Endometrial microvascular endothelial cells (primary cell): ENCODE results near the gene RAMP1. TPM values are rescaled to one million over a fixed set of nuclear protein-coding genes. Genes with fewer than 3 reads are reported as not detected.

Experiments
- in situ Hi-C: cut with HindIII; loops from 2 replicates; pipeline ENCODE4 v1.10.0; 2017; ENCODE audit warnings: low sequenced_read_pairs, low pct_unique_long_range_greater_than_20kb; ENCODE audit errors: inconsistent ontology term
- total RNA-seq: library from RNA; depleted of rRNA; stranded (reverse); fragments of >200 nt; gene quantifications from one replicate; pipeline ENCODE4 v1.2.3, GENCODE V29; 2015; ENCODE audit errors: inconsistent ontology term

The RAMP1 gene
- total RNA-seq, 1 donor from 2014 or later: not detected

DNA sequence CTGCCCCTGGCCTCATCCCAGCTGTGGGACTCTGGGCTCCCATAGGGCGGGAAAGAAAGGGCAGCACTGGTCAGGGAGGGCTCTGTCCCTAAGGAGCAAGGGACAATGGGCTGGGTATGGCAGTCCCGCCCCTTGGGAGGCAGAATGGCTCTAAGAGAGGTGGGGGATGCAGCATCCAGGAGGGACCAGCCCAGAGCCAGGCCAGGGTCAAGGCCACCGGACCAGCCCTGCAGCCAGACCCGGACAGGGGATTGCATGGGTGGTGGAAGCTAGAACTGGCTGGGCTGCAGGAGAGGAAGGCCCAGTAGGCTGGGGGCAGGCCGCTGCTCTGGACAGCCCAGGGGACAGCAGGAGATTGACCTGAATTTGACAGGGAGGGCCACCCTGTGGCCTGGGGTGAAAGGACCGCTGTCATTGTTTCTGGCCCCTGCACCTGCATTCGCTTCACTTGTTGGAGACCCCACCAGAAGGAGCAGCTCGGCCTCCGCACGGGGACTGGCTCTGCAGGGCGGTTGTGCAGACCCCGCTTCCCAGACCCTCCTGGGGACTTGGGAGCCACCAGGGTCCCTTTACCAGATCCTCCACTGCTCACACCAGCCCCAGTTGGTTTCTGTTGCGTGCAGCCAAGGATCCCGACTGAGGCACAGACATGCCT lies 14.6 kb downstream of the RAMP1 start:
- in situ Hi-C loops: no loop called here

DNA sequence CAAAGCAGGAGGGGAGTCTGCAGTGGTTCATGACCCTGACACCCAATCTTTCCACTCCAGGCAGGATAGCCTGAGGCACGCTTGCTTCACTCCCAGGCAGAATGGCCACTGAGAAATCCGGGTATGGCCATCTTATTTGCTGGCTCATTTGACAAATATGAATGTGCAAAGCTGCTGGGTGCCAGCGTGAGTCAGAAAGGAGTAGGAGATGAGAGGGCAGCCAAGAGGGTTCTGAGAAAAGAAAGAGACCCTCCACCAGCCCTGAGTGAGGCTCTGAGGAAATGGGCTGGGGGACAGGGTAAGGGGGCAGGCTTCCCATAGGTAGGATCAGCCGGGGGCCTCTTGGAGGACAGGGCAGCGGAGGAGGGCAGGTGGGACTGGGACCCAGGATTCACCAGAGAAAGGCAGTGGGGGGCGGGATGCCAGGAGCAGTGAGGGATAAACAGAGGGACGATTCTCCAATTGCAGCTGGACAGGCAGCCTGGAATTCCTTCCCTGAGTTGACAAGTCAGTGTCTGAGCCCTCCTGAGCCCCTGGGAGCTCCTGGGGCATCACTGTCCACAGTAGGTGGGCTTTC lies 15.2 kb downstream of the RAMP1 start:
- in situ Hi-C loops: no loop called here

DNA sequence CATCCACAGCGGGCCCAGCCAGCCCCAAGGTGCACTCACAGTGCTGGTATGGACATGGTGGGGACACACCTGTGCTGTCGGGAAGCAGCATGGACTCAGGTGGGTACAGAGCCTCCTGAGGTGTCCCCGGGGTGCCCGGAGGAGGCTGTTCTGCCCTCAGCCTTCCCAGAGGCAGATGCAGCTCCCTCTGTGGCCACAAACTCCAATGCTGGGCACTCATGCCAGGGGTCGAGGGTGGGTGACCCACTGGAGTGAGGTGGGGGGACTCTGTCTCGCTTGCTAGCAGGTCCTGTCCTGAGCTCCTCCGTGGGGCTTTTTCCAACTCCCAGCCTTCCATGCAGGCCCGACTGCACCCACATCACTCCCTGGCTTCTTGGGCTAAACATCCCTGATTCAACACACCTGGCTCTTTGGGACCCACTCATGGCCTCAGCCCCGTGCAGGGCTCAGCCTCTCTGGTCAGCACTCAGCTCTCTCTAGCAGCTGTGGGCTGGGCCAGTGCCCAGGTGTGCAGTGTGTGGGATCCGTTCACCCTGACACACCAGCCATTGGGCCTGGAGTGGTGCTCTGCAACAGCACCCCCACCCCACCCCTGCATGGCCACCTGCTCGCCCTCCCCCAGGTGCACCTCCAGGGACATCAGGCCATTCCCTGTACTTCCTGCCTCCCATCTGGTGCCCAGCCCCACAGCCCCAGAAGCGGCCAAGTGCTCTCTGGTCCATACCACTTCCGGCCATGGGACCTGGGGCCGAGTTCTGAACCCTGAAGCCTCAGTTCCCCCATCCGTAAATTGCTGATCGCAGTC lies 16.0 kb downstream of the RAMP1 start:
- in situ Hi-C loops: no loop called here

DNA sequence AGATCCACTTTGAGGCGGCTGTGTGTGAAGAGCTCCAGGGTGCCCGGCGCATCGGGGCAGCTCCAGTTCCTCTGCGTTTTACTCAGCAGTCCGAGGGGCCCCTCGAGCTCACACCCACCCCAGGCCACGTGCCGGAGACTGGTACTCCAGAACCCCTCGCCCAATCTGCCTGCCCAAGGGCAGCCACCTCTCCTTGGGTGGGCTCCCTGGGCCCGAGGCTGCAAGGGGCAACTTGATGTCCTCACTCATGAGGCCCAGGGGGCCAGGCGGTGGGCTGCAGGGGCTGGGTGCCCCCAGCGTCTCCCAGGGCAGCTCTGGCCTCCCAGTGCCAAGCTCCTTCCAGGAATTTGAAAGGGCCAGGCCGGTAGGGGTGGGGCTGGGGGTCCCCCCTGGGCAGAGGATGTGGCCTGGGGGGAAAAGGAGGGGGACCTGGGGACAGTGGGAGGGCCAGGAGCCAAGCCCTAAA lies 16.7 kb downstream of the RAMP1 start:
- in situ Hi-C loops: no loop called here

DNA sequence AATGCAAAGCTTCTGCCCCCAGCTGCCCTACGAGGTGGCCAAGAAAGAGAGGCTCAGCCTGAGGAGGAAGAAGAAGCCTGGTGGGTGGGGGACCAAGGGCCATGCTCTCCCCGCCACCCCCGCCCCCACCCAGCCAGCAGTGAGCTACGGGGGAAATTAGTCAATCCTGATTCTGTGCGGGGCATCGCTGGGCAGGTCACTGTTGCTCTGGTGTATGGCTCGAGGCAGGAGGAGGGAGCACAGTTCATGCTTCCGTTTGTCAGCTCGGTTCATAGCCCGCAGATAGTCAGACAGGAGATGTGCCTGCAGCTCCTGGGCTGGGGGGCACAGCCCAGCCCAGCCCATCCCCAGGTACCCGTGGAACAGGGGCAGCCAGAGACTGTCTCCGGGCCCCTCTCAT lies 17.1 kb downstream of the RAMP1 start:
- in situ Hi-C loops: no loop called here

- in situ Hi-C loops: no loop called here
These were observed 17.6 kb downstream of the RAMP1 start for GRCh38 chr2:237876951-237877491.

GRCh38 chr2:237877576-237878307 lies 18.3 kb downstream of the RAMP1 start:
- in situ Hi-C loops: no loop called here

GRCh38 chr2:237878321-237879057 lies 19.1 kb downstream of the RAMP1 start:
- in situ Hi-C loops: no loop called here

- in situ Hi-C loops: no loop called here
These were observed 19.6 kb downstream of the RAMP1 start for GRCh38 chr2:237879058-237879430.

GRCh38 chr2:237879991-237880560 lies 20.7 kb downstream of the RAMP1 start:
- in situ Hi-C loops: no loop called here

DNA sequence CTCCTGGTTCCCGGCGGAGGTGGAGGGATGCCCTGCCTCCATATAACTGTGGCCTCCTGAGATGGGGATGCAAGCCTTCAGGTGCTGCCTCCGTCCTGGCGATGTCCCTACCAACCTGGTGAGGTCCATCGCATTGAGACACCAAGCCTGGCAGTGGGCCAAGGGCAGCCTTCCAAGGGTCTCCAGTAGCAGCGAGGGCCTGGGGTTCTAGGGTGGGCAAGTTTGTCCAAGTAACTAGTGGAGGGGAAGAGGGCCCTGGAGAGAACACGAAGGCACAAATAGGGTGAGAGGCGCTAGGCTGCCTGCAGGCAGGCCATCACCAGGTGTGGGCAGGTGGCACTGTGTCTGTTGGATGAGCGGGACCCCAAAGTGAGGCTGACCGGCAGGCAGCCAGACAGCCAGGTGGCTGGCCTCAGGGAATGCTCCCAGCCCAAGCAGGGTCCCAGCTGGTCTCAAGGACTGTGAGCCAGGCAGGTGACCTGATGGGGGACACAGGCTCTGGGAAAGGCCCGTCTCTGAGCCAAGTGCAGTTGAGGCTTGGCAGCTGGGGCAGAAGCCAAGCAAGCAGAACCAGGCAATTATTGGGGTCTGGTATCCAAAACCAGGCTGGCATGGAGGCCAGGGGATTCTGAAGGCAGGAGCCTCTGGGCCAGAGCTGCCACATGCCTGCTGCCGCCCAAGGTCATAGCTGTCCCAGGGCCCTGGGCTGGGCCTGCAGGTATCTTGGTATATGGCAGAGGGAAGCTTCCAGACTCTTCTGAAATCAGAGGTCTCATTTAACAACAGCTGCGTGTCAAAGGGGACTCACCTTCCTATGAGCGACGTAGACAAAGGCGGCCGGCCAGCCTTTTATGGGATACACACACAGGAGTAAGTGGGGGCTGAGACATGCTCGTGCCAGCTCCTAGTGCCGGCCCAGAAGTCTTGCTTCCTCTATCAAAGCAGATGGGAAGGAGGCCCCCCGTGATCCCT lies 23.4 kb downstream of the RAMP1 start:
- in situ Hi-C loops: no loop called here

DNA sequence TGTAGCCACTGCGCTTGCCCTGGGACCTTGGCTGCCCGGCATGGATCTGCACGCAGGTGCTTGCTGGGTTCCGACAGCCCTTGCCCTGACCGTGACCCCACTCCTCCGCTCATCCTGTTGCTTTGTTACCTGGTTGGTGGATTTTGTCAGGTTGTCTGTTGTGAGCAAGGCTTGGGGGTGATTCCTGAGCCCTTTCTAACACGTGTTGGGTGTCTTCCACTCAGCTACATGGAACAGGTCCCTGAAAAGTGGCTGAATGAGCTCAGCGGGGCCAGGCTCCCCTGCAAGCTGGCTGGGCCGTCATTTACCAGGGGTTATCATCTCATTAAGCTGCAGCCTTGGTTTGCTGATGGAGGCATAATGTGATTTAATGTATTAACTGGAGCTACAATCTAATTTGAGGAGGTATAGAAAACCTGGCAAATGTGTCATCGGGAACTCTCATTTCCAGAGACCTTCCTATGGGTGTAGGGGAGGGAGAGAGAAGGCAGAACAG lies 24.6 kb downstream of the RAMP1 start:
- in situ Hi-C loops: no loop called here

DNA sequence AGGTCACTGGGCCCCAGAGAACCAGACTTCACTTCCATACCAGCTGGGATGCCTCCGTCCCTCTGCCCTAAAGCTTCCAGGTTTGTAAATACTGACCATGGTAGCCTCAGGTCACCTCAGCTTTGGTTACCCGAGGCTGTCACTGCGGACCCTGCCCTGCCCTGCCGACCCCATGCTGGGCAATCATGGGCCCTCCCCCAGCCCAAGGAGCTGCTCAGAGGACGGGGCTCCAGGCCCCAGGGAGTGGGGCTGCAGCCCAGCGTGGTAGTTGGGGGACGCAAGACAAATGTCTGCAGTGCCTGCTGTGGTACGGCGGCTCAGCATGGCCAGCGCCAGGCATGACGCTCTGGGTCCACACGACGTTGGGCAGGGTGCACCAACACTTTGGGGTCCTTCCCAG lies 25.3 kb downstream of the RAMP1 start:
- in situ Hi-C loops: no loop called here

GRCh38 chr2:237885111-237885930 lies 25.9 kb downstream of the RAMP1 start:
- in situ Hi-C loops: no loop called here

DNA sequence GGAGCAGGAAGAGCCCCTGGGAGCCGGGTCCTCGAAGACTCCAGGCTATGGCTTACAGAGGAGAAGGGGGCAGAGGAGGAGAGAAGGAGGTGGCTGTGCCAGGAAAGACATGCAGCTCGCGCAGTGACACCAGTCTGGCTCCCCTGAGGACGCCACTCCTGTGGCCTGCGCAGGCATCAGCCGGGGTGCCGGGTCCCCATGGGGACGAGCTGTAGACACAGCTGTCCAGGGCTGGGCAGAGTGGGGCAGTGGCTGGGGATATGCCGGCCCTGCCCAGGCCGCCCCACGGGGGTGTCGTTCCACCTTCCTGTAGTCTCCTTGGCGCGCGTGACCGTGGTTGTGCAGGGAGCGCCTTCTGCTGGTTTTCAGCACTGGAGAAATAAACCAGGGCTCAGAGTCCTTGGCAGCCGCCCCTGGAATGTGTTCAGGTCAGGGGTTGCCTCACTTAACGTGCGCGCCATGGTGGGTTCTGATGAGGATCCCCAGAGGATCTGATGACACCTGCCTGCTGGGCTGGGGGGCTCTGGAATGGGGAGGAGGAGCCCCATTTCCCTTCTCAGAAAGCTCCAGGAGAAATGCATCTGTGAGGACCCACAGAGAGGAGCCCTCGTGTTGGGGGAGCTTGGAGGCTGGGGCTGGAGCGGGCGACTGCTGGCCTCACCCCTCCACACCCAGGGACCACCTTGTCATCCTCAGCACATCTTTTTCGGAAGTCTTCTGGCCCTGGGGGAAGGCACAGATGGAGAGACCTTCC lies 26.7 kb downstream of the RAMP1 start:
- in situ Hi-C loops: no loop called here
